Measurements from ENCODE around the gene COLEC11. TPM values are rescaled to one million over a fixed set of nuclear protein-coding genes. Genes with fewer than 3 reads are reported as not detected.

COLEC11 gene
- total and polyA plus RNA-seq, 2 of the 13 experiments (the other 11 are each of a cell fraction or from before 2014, with no cell fraction given): 1.5 to 3.0 TPM

- TF ChIP-seq BCL6 (CRISPR knock-in tag; IDR thresholded peaks at IDR 0.05): peak; percentile 11; the same call in 1 of the 2 replicates
- no peak for TF ChIP-seq ZNF562 (CRISPR knock-in tag; IDR thresholded peaks at IDR 0.05; ENCODE audit: borderline replicate concordance)
- no peak for TF ChIP-seq ZNF530 (CRISPR knock-in tag; IDR thresholded peaks at IDR 0.05; ENCODE audit: low read depth)
- no peak for TF ChIP-seq NFKB2 (CRISPR knock-in tag; IDR thresholded peaks at IDR 0.05; ENCODE audit: borderline replicate concordance)
- TF ChIP-seq ZFP82 (CRISPR knock-in tag; IDR thresholded peaks at IDR 0.05; ENCODE audit: borderline replicate concordance): peak; percentile 73; the same call in 1 of the 2 replicates
- TF ChIP-seq ZNF547 (CRISPR knock-in tag; IDR thresholded peaks at IDR 0.05): no peak; the same call in 1 of the 2 replicates
- TF ChIP-seq ZNF841 (CRISPR knock-in tag; IDR thresholded peaks at IDR 0.05; ENCODE audit: borderline replicate concordance): no peak
- no peak for TF ChIP-seq NFIB (CRISPR knock-in tag; IDR thresholded peaks at IDR 0.05; ENCODE audit: borderline replicate concordance)
- TF ChIP-seq ZNF776 (CRISPR knock-in tag; IDR thresholded peaks at IDR 0.05): no peak
- TF ChIP-seq SCMH1 (CRISPR knock-in tag; IDR thresholded peaks at IDR 0.05; ENCODE audit: borderline replicate concordance): no peak
- no peak for TF ChIP-seq ZBTB34 (CRISPR knock-in tag; IDR thresholded peaks at IDR 0.05)
- TF ChIP-seq NFATC3 (CRISPR knock-in tag; IDR thresholded peaks at IDR 0.05): no peak
- no peak for TF ChIP-seq TBX2 (CRISPR knock-in tag; IDR thresholded peaks at IDR 0.05; ENCODE audit: borderline replicate concordance)
- TF ChIP-seq ZNF615 (CRISPR knock-in tag; IDR thresholded peaks at IDR 0.05; ENCODE audit: borderline replicate concordance): no peak
- 0 out of 2 replicates have a peak, but pooled peaks have one; percentile 80 for TF ChIP-seq ZNF572 (CRISPR knock-in tag; IDR thresholded peaks at IDR 0.05)
- TF ChIP-seq ASH2L (IDR thresholded peaks at IDR 0.05; ENCODE audit: insufficient read length, low read depth, low read length): peak; percentile 64
- TF ChIP-seq NFIC (IDR thresholded peaks at IDR 0.05; ENCODE audit: low read length): no peak
- peak; percentile 4; the same call in 1 of the 2 replicates for TF ChIP-seq ZNF468 (CRISPR knock-in tag; IDR thresholded peaks at IDR 0.05)
- no peak for TF ChIP-seq NFE2L2 (IDR thresholded peaks at IDR 0.05; ENCODE audit: low read length)
- peak; percentile 20; the same call in 1 of the 3 replicates for TF ChIP-seq MXI1 (IDR thresholded peaks at IDR 0.05; ENCODE audit: borderline replicate concordance, low read depth, low read length)
- no peak for TF ChIP-seq SP2 (CRISPR knock-in tag; IDR thresholded peaks at IDR 0.05)
- TF ChIP-seq MXD3 (CRISPR knock-in tag; IDR thresholded peaks at IDR 0.05): no peak
- no peak for TF ChIP-seq ZNF557 (CRISPR knock-in tag; IDR thresholded peaks at IDR 0.05)
- TF ChIP-seq PRDM10 (CRISPR knock-in tag; IDR thresholded peaks at IDR 0.05; ENCODE audit: low read depth): no peak
- no peak; the same call in 1 of the 2 replicates for TF ChIP-seq ZBTB3 (CRISPR knock-in tag; IDR thresholded peaks at IDR 0.05; ENCODE audit: borderline replicate concordance, low read depth)
- no peak for TF ChIP-seq ZSCAN12 (CRISPR knock-in tag; IDR thresholded peaks at IDR 0.05)
Measured at GRCh38 chr2:3575534-3576262, 19.2 kb upstream of the COLEC11 start (continued).
